Activated CD4-positive, alpha-beta T cell treated with anti-CD3 and anti-CD28 coated beads, Interleukin-2, amount 10 ng/mL, durations not matched to agents 24 days and 14 days (primary cell): ENCODE measurements around the gene UBE2E3. TPM values are rescaled to one million over a fixed set of nuclear protein-coding genes. Genes with fewer than 3 reads are reported as not detected.

ENCODE experiments used
- DNase-seq: peaks from one replicate; pipeline ENCODE4 v3.0.0; 2022
- H3K27ac Mint-ChIP-seq: one replicate; pipeline ENCODE4 v1.8.0; 2022; ENCODE audit warnings: mild to moderate bottlenecking, mixed read lengths
- H3K27me3 Mint-ChIP-seq: one replicate; pipeline ENCODE4 v1.8.0; 2022; ENCODE audit warnings: mixed read lengths
- H3K36me3 Mint-ChIP-seq: one replicate; pipeline ENCODE4 v1.8.0; 2022; ENCODE audit warnings: low read depth, mild to moderate bottlenecking, mixed read lengths
- H3K4me1 Mint-ChIP-seq: one replicate; pipeline ENCODE4 v1.8.0; 2021; ENCODE audit warnings: mixed read lengths
- H3K4me3 Mint-ChIP-seq: one replicate; pipeline ENCODE4 v1.8.0; 2022; ENCODE audit warnings: mild to moderate bottlenecking, moderate library complexity, mixed read lengths
- H3K9me3 Mint-ChIP-seq: one replicate; pipeline ENCODE4 v1.8.0; 2021; ENCODE audit warnings: mixed read lengths
- intact Hi-C: fragments of 100-400 bp; cut with micrococcal nuclease; formaldehyde crosslinking; loops from one replicate; pipeline ENCODE4 v1.15.1; 2023
- total RNA-seq: library from RNA; stranded (reverse); gene quantifications from 2 replicates; pipeline ENCODE4 v1.2.3, GENCODE V29; 2022

The UBE2E3 gene
- total RNA-seq, 1 donor from 2014 or later, result 54.9 TPM

GRCh38 chr2:180959787-180960186 is 20.6 kb upstream of the UBE2E3 start:
- Mint-ChIP-seq H3K4me1 (no peaks in the 10 kb centered on the region), H3K9me3 (no peaks in the 10 kb centered on the region), H3K27me3 (peaks cover 41% of the 10 kb centered on the region), H3K4me3 (no peak overlapping the region), H3K27ac (no peak overlapping the region), H3K36me3 (no peaks in the 10 kb centered on the region)
- no peak for DNase-seq
- intact Hi-C loops, result no loop called here

DNA sequence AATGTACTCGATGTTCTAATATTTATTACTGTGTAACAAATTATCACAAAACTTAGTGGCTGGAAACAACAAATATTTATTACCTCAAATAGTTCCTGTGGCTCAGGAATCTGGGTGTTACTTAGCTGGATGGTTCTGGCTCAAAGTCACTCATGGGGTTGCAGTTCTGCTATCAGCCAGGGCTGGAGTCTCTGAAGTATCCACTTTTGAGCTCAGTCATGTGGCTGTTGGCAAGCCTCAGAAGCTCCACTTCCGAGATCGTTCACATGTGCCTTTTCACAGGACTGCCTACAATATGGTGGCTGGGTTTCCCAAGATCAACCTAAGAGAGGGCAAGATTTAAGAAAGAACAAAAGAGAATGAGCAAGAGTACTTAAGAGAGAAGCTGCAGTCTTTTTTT is 19.4 kb upstream of the UBE2E3 start:
- Mint-ChIP-seq H3K4me3 (no peak overlapping the region), H3K27me3 (peaks cover 36% of the 10 kb centered on the region), H3K36me3 (no peaks in the 10 kb centered on the region), H3K27ac (no peak overlapping the region), H3K9me3 (no peaks in the 10 kb centered on the region), H3K4me1 (no peaks in the 10 kb centered on the region)
- DNase-seq, result no peak
- intact Hi-C loops, result no loop called here

DNA sequence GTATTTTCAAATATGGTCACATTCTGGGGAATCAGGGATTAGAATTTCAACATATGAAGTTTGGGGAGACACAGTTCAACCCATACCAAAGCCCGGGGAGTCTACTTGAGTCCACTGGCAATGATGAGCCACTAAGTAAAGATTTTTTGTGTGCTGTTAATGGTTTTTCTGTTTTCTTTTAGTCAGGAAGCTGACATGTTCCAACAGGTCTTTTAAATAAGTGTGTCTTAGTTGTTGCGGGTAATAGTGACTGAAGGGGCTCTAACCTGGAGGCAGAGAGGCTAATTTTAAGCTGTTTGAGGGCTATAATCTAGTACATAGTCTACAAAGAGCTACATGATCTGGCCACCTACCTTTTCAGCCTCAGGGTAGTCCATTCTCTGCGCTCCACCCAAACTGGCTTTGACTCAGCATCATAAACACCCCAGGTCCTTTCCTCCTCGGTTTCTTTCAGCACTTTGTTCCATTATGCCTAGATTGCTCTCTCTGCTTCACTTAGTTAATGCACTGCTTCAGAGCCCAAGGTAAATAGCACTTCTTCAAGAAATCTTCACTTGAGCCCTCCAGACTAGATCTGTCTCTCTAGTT is 17.6 kb upstream of the UBE2E3 start:
- Mint-ChIP-seq H3K9me3 (no peaks in the 10 kb centered on the region), H3K27me3 (peaks cover 33% of the 10 kb centered on the region)

DNA sequence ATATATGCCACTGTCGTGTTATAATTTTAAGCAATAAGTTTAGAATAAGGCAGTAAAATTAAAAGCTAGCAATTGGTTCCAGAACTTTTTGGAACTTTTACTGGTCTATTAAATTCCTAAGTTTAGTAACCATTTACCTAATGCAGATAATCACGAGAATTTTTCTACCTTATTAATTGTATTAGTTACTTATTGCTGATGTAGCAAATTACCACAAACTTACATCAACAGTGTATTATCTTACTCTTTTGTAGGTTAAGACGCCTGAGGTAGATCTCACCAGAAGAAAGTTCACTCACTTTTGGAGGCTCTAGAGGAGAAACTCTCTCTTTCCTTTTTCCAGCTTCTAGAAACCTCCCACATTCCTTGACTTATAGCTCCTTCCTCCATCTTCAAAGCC is 14.0 kb upstream of the UBE2E3 start:
- Mint-ChIP-seq H3K9me3 (no peaks in the 10 kb centered on the region), H3K27ac (no peak overlapping the region), H3K4me1 (no peaks in the 10 kb centered on the region), H3K36me3 (no peaks in the 10 kb centered on the region), H3K4me3 (no peak overlapping the region), H3K27me3 (peaks cover 42% of the 10 kb centered on the region)
- no peak for DNase-seq
- intact Hi-C loops, result no loop called here

More for the DNA sequence above, 17.6 kb upstream of the UBE2E3 start:
- Mint-ChIP-seq H3K27ac (no peak overlapping the region), H3K4me3 (no peak overlapping the region), H3K36me3 (no peaks in the 10 kb centered on the region), H3K4me1 (no peaks in the 10 kb centered on the region)
- no peak for DNase-seq
- intact Hi-C loops, result no loop called here

DNA sequence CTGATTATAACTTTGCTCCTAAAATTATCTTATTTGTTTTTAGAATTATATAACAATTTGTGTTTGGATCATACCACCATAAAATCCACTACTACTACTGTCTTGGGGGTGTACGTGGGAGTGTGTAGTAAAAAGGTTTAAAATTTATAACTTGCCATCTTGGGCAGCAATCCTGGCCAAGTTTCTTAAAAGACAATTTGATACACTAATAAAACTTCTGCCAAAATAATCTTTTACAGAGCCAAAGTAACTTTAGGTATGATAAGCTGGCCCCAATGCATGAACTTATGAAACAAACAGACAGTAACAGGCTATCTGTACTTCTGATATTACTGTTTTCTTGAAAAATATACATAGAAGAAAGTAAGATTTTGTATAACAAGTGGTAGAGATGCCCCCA is 11.3 kb upstream of the UBE2E3 start:
- no peaks in the 10 kb centered on the region for H3K36me3 Mint-ChIP-seq
- no peak for DNase-seq
- H3K4me1 Mint-ChIP-seq, result no peaks in the 10 kb centered on the region
- intact Hi-C loops, result no loop called here
- no peaks in the 10 kb centered on the region for H3K9me3 Mint-ChIP-seq
- no peak overlapping the region for H3K4me3 Mint-ChIP-seq
- peaks cover 49% of the 10 kb centered on the region for H3K27me3 Mint-ChIP-seq
- H3K27ac Mint-ChIP-seq, result no peak overlapping the region

DNA sequence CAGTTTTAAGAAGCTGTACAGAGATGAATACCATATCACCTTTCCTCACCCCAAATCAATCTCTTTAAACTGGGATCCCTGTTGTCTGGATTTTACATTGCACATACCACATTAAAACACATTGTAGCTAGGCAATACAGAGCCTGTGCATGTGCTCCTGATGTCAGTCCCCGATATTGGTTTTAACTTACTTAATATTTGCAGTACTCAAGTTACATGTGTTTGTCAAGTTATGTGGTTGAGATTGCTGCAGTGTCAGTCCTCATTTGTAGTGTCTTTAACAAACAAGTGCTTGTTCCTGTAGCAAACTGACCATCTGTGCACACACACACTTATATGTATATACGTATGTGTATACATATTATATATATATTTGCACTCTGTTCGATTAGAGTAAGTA is 10.4 kb upstream of the UBE2E3 start:
- DNase-seq, result no peak
- Mint-ChIP-seq H3K27ac (no peak overlapping the region), H3K4me1 (no peaks in the 10 kb centered on the region), H3K9me3 (no peaks in the 10 kb centered on the region), H3K4me3 (no peak overlapping the region), H3K27me3 (peaks cover 48% of the 10 kb centered on the region), H3K36me3 (no peaks in the 10 kb centered on the region)
- intact Hi-C loops, result no loop called here

- Mint-ChIP-seq H3K27me3 (peaks cover 53% of the 10 kb centered on the region), H3K9me3 (no peaks in the 10 kb centered on the region), H3K4me3 (no peak overlapping the region), H3K27ac (no peak overlapping the region), H3K36me3 (no peaks in the 10 kb centered on the region), H3K4me1 (no peaks in the 10 kb centered on the region)
- no peak for DNase-seq
- intact Hi-C loops, result no loop called here
These were observed 8.6 kb upstream of the UBE2E3 start for GRCh38 chr2:180971811-180972210.

DNA sequence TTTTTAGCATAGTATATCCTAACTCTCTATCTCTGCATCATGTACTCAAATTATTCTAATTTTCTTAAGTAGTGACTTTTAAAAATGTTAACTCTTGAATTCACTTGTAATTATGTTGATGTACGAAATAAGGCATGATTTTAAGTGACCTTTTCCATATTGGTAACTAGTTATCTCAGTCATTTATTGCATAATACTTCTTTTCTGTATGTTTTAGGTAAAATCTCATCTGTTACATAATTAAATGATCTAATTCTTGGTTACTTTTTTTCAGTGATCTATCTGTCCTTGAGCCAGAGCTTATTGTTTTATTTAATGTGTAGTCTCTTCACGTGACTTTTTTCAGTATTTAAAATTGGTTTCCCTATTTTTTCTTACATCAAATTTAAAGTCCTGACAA is 4.8 kb upstream of the UBE2E3 start:
- Mint-ChIP-seq H3K4me3 (no peak overlapping the region), H3K27ac (no peak overlapping the region), H3K9me3 (no peaks in the 10 kb centered on the region), H3K27me3 (peaks cover 63% of the 10 kb centered on the region), H3K4me1 (peaks cover 10% of the 10 kb centered on the region), H3K36me3 (no peaks in the 10 kb centered on the region)
- DNase-seq, result no peak
- intact Hi-C loops, result no loop called here

- DNase-seq, result peak; percentile 59
- Mint-ChIP-seq H3K9me3 (no peaks in the 10 kb centered on the region), H3K36me3 (peaks cover 16% of the 10 kb centered on the region), H3K27me3 (peaks cover 42% of the 10 kb centered on the region), H3K27ac (peak overlapping the region; percentile 81), H3K4me1 (peaks cover 32% of the 10 kb centered on the region), H3K4me3 (peak overlapping the region; percentile 76)
- intact Hi-C loops, result no loop called here
These were observed 1.3 kb upstream of the UBE2E3 start for GRCh38 chr2:180978903-180979748.

GRCh38 chr2:180979749-180980105 is 678 bp upstream of the UBE2E3 start:
- peak overlapping the region; percentile 76 for H3K4me3 Mint-ChIP-seq
- H3K36me3 Mint-ChIP-seq, result peaks cover 16% of the 10 kb centered on the region
- intact Hi-C loops, result loop anchor here (2.0 to 5.0 kb wide), 5 partner anchors 73 to 973 kb away; partner anchors contain the start of genes CWC22, ITGA4 and ITPRID2
- no peaks in the 10 kb centered on the region for H3K9me3 Mint-ChIP-seq
- no peak for DNase-seq
- peaks cover 32% of the 10 kb centered on the region for H3K4me1 Mint-ChIP-seq
- H3K27me3 Mint-ChIP-seq, result peaks cover 38% of the 10 kb centered on the region
- peak overlapping the region; percentile 81 for H3K27ac Mint-ChIP-seq

DNA sequence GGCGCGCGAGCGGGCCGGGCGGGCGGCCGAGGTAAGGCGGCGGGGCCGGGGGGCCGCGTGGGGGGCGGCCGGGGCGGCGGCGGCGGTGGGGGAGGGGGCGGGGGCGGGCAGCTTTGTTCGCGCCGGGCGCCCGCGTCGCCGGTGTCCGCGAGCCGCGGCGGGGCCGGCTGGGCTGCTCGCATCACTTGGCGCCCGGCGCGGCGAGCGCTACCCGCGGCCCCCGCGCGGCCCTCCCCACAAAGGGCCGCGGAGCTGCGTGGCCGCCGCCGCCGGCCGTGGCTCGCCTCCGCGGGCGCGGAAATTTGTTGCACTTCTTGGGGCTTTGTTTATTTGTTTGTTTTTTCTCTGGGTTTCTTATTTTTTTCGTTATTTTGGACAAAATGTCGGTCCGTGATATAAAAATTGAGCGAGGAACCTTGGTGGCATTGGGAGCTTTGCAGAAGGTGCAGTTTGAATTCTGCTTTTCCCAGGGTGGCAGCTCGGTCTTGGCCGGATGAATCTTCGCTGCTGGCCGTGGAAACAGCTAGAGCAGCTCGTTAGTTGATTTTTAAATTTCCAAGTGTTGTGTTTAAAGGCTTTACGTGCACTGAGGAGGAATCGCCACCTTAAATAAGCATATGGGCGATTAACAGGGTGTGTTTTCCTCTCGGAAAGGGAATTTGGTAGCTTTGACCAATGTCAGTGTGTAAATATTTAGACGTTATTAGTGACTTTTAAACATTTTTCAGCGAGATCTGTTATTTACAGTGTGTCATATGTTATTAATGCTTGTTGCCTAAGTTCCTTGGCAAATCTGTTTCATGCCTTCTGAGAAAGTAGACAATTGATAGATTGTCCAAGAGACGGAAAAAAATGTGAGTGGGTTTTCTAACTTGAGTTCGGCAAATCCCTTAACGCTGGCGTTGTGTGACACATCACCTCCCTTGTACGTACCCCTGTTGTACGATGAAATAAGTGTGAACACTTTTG is 822 bp downstream of the UBE2E3 start:
- Mint-ChIP-seq H3K27ac (peak overlapping the region; percentile 97), H3K4me3 (peak overlapping the region; percentile 89), H3K4me1 (peaks cover 39% of the 10 kb centered on the region), H3K27me3 (peaks cover 31% of the 10 kb centered on the region), H3K9me3 (no peaks in the 10 kb centered on the region), H3K36me3 (peaks cover 18% of the 10 kb centered on the region)
- DNase-seq, result peak; percentile 76
- intact Hi-C loops, result loop anchor here (1.0 to 5.0 kb wide), 6 partner anchors 56 to 974 kb away; partner anchors contain the start of genes CWC22, ITGA4 and ITPRID2

DNA sequence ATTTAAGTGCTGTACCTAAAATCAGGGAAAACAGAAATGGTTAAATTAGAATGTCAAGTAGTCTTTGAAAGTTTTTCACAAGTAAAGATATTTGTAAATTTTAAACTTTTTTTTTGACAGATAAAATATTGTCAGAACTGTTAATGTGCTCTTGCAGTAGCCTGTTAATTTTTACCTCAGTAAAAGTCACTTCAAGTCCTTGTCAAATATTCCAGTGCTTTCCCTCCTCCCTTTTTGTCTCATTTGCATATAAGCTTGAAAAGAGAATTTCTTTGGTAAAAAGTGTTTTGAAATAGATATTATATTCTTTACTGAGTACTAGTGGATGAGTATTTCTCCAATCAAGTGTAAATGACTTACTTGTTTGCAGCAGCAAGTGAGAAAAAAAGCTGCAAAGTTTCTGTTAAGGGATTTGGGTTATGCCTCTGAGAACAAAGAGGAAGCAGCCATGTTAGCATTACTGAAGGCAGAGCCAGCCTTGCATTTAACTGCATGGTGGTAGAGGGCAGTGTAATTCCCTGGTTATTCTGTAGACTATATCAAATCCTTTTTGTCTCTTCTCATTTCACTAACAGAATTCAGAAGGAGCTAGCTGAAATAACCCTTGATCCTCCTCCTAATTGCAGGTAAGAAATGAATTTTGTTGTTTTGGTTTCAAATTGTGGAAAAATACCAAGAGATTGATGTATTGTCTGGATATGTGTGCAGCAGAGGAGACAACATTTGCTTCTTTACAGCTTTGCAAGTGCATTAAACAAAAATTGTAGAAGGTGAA is 3.2 kb downstream of the UBE2E3 start:
- no peak overlapping the region for H3K27ac Mint-ChIP-seq
- DNase-seq, result peak; percentile 79
- no peaks in the 10 kb centered on the region for H3K9me3 Mint-ChIP-seq
- H3K4me1 Mint-ChIP-seq, result peaks cover 39% of the 10 kb centered on the region
- H3K27me3 Mint-ChIP-seq, result peaks cover 12% of the 10 kb centered on the region
- no peak overlapping the region for H3K4me3 Mint-ChIP-seq
- intact Hi-C loops, result loop anchor here (5.0 kb wide), 2 partner anchors 324 to 474 kb away; partner anchors contain the start of gene ITGA4
- peaks cover 18% of the 10 kb centered on the region for H3K36me3 Mint-ChIP-seq

DNA sequence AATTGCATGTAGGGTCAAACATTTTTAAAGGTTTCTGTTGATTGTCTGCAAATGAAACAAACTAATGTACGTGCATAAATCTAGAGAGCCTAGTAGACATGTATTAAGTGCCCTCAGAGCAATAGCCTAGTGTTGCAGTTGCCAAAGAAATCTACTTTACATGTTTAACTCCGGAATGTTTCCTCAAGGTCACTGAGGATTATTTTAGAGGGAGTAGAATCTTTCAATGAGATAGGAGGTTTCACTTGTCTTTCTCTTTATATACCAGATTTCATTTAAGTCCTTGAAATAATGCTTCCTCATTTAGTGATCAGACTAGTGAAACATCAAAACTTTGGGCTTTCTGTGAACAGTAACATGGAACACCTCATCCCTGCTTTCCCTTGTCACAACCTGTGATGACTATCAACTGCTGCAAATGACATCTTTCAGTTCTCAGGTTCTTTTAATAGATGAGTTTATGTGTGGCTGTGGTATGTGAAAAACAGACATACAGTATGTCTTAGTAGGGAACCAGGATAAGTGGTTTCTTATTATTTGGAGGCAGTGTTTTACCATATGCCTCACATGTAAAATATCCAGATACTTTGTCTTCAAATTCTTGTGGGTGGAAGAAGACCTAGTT is 5.5 kb downstream of the UBE2E3 start:
- no peak for DNase-seq
- Mint-ChIP-seq H3K9me3 (no peaks in the 10 kb centered on the region), H3K36me3 (peaks cover 20% of the 10 kb centered on the region), H3K4me3 (no peak overlapping the region), H3K4me1 (peaks cover 32% of the 10 kb centered on the region), H3K27ac (no peak overlapping the region), H3K27me3 (no peaks in the 10 kb centered on the region)
- intact Hi-C loops, result no loop called here
